HG03342 (cell line): ENCODE data around the gene RBMY1D.
"Not testable (repeated sequence)": the region's sequence is repeated elsewhere in the genome, so short reads cannot be mapped to it uniquely, and the experiment has no call there.

Experiments
- ATAC-seq: cut with Tn5 transposase; IDR thresholded peaks from one replicate; pipeline ENCODE4 v1.9.1; 2021; ENCODE audit warnings: mild to moderate bottlenecking, moderate library complexity; ENCODE audit not compliant: unreplicated experiment

RBMY1D gene

GRCh38 chrY:21894426-21894825 lies at the start of gene RBMY1D:
Gene RBMY1D, minus strand, starts transcription at chrY:21894526. Its CDS starts 2,013 bp downstream, at chrY:21892513.
- not testable (repeated sequence) for ATAC-seq

GRCh38 chrY:21917932-21918331 lies 23.6 kb upstream of the RBMY1D start, which contains the start of gene RBMY1E:
Gene RBMY1E, minus strand, starts transcription at chrY:21918032. Its CDS starts 1,978 bp downstream, at chrY:21916054.
- ATAC-seq: not testable (repeated sequence)

- ATAC-seq: not testable (repeated sequence)
Observed at GRCh38 chrY:21869407-21870076, 24.8 kb downstream of the RBMY1D start.

GRCh38 chrY:21845481-21845880 lies 48.8 kb downstream of the RBMY1D start:
- ATAC-seq: no peak

- ATAC-seq: no peak
Observed at GRCh38 chrY:21842090-21842489, 52.2 kb downstream of the RBMY1D start.

- ATAC-seq: no peak
Observed at GRCh38 chrY:21839489-21839888, 54.8 kb downstream of the RBMY1D start.

GRCh38 chrY:21836343-21836742 lies 58.0 kb downstream of the RBMY1D start:
- no peak for ATAC-seq

- no peak for ATAC-seq
Observed at GRCh38 chrY:21835052-21835451, 59.3 kb downstream of the RBMY1D start.
